Measurements from ENCODE around the gene CEP57. TPM values are rescaled to one million over a fixed set of nuclear protein-coding genes. Genes with fewer than 3 reads are reported as not detected.

The CEP57 gene
- polyA plus RNA-seq (2011; rRNA removed) (18.3 and 27.9 TPM in 2 replicates), polyA minus RNA-seq (2011; rRNA and poly(A)+ RNA removed) (8.3 and 10.5 TPM in 2 replicates)

GRCh38 chr11:95790123-95790932, at the start of gene CEP57:
CEP57 (plus strand) TSS chr11:95790498; CDS start chr11:95790699, 201 bp downstream.
- Histone ChIP-seq H3K36me3 (ENCODE audit: control insufficient read depth, insufficient read depth, low read length) (no peaks in the 10 kb centered on the region), H3K27me3 (ENCODE audit: control insufficient read depth, insufficient read depth, low read length) (no peaks in the 10 kb centered on the region), H3K4me3 (ENCODE audit: low read depth, low read length) (peak within 1 kb of the TSS; percentile 88)
- peak; percentile 82 for DNase-seq (ENCODE audit: low read depth)
- CTCF ChIA-PET = interaction anchor here (0.6 to 3.4 kb wide), 6 partner anchors 10 to 1235 kb away, joined by 3 to 10 read pairs (median 5); no protein-coding TSS in a partner anchor
- POLR2A ChIA-PET = interaction anchor here (1.2 kb wide), 1 partner anchor 599 kb away, joined by 5 read pairs; the partner anchor contains the start of gene CCDC82
- TF ChIP-seq CTCF (IDR thresholded peaks at IDR 0.05; ENCODE audit: insufficient read depth, low read depth, low read length) = no peak

GRCh38 chr11:95750101-95750500, 40.2 kb upstream of the CEP57 start:
- no peak for TF ChIP-seq CTCF (IDR thresholded peaks at IDR 0.05; ENCODE audit: insufficient read depth, low read depth, low read length)
- H3K36me3 ChIP-seq (ENCODE audit: control insufficient read depth, insufficient read depth, low read length) = no peaks in the 10 kb centered on the region
- CTCF ChIA-PET = interaction anchor here (0.9 kb wide), 1 partner anchor 11 kb away, joined by 3 read pairs; no protein-coding TSS in a partner anchor
- POLR2A ChIA-PET = no interaction called here
- peaks cover 8% of the 10 kb centered on the region for H3K27me3 ChIP-seq (ENCODE audit: control insufficient read depth, insufficient read depth, low read length)
- H3K4me3 ChIP-seq (ENCODE audit: low read depth, low read length) = no peak overlapping the region
- DNase-seq (ENCODE audit: low read depth) = no peak

GRCh38 chr11:95751515-95751914, 38.8 kb upstream of the CEP57 start:
- CTCF ChIA-PET = interaction anchor here (1.4 kb wide), 1 partner anchor 12 kb away, joined by 3 read pairs; no protein-coding TSS in a partner anchor
- POLR2A ChIA-PET = no interaction called here
- Histone ChIP-seq H3K27me3 (ENCODE audit: control insufficient read depth, insufficient read depth, low read length) (peaks cover 8% of the 10 kb centered on the region), H3K4me3 (ENCODE audit: low read depth, low read length) (no peak overlapping the region), H3K36me3 (ENCODE audit: control insufficient read depth, insufficient read depth, low read length) (no peaks in the 10 kb centered on the region)
- no peak for DNase-seq (ENCODE audit: low read depth)
- no peak for TF ChIP-seq CTCF (IDR thresholded peaks at IDR 0.05; ENCODE audit: insufficient read depth, low read depth, low read length)

- POLR2A ChIA-PET = no interaction called here
- CTCF ChIA-PET = interaction anchor here (0.8 to 10.1 kb wide), 4 partner anchors 11 to 1138 kb away, joined by 3 to 163 read pairs (median 6); no protein-coding TSS in a partner anchor
- no peak for DNase-seq (ENCODE audit: low read depth)
- no peak for TF ChIP-seq CTCF (IDR thresholded peaks at IDR 0.05; ENCODE audit: insufficient read depth, low read depth, low read length)
- Histone ChIP-seq H3K27me3 (ENCODE audit: control insufficient read depth, insufficient read depth, low read length) (peaks cover 6% of the 10 kb centered on the region), H3K36me3 (ENCODE audit: control insufficient read depth, insufficient read depth, low read length) (no peaks in the 10 kb centered on the region), H3K4me3 (ENCODE audit: low read depth, low read length) (no peak overlapping the region)
These were observed 29.4 kb upstream of the CEP57 start for GRCh38 chr11:95760941-95761340.

- DNase-seq (ENCODE audit: low read depth) = no peak
These were observed 27.8 kb upstream of the CEP57 start for GRCh38 chr11:95762534-95762933.

More at GRCh38 chr11:95762534-95762933, 27.8 kb upstream of the CEP57 start:
- H3K4me3 ChIP-seq (ENCODE audit: low read depth, low read length) = no peak overlapping the region
- H3K27me3 ChIP-seq (ENCODE audit: control insufficient read depth, insufficient read depth, low read length) = peaks cover 6% of the 10 kb centered on the region
- CTCF ChIA-PET = interaction anchor here (0.9 to 10.1 kb wide), 5 partner anchors 11 to 670 kb away, joined by 3 to 163 read pairs (median 4); no protein-coding TSS in a partner anchor
- POLR2A ChIA-PET = no interaction called here
- TF ChIP-seq CTCF (IDR thresholded peaks at IDR 0.05; ENCODE audit: insufficient read depth, low read depth, low read length) = no peak
- H3K36me3 ChIP-seq (ENCODE audit: control insufficient read depth, insufficient read depth, low read length) = no peaks in the 10 kb centered on the region

Data from BJ (cell line).